ENCODE data around the gene FAM3B. TPM values are rescaled to one million over a fixed set of nuclear protein-coding genes. Genes with fewer than 3 reads are reported as not detected.

Gene FAM3B
- total and polyA plus RNA-seq, 9 of the 15 experiments (the other 6 are each of a cell fraction or from before 2014, with no cell fraction given): 0.04 to 0.18 (median 0.12) TPM; not detected in 5

- Histone ChIP-seq H4K20me1 (replicated peaks; ENCODE audit: control insufficient read depth, insufficient read depth, low read length) (no peaks in the 10 kb centered on the region), H3K9me3 (replicated peaks; ENCODE audit: control insufficient read depth, insufficient read depth, low read depth, low read length) (no peaks in the 10 kb centered on the region), H3K4me2 (ENCODE audit: insufficient read depth, low read length) (no peak overlapping the region), H3K79me2 (ENCODE audit: control insufficient read depth, insufficient read depth, low read length) (no peaks in the 10 kb centered on the region), H3K36me3 (ENCODE audit: control insufficient read depth, insufficient read depth, low read length) (no peaks in the 10 kb centered on the region), H3K27me3 (ENCODE audit: control insufficient read depth in 2 of 2, insufficient read depth in 2 of 2, low read length in 2 of 2) (no peaks in the 10 kb centered on the region; a peak in 1 of 5 replicates), H2AFZ (ENCODE audit: low read depth, low read length) (no peak overlapping the region), H3K4me3 (no peak overlapping the region), H3K9ac (ENCODE audit: insufficient read depth in 1 of 2, low read depth in 2 of 2, low read length in 2 of 2) (no peak overlapping the region), H3K4me1 (replicated peaks in 1 of 2; ENCODE audit: control insufficient read depth in 2 of 2, insufficient read depth in 2 of 2, low read length in 2 of 2) (no peaks in the 10 kb centered on the region), H3K9me1 (ENCODE audit: control insufficient read depth, insufficient read depth, low read length) (no peaks in the 10 kb centered on the region), H3K27ac (ENCODE audit: extremely low read depth, low read depth, low read length) (no peak overlapping the region)
- ATAC-seq (no peak), FAIRE-seq (no peak), DNase-seq (ENCODE audit: extremely low read depth in 1 of 4, low spot score in 3 of 4) (no peak)
- 0% methylated on average over 4 of the region's 4 CpGs for WGBS (ENCODE audit: insufficient coverage, low coverage, missing lambda C conversion rate)
- BruUV-seq (replicated peaks): no TSS peak
- TF ChIP-seq NFIC (IDR thresholded peaks at IDR 0.05) (no peak), HMG20B (CRISPR knock-in tag; IDR thresholded peaks at IDR 0.05) (no peak), SIN3B (IDR thresholded peaks at IDR 0.05; ENCODE audit: low read depth) (no peak), FOXJ3 (CRISPR knock-in tag; IDR thresholded peaks at IDR 0.05) (no peak), SIRT6 (IDR thresholded peaks at IDR 0.05; ENCODE audit: low read depth, low read length) (no peak), ADNP (tag; IDR thresholded peaks at IDR 0.05) (no peak), PHF21A (IDR thresholded peaks at IDR 0.05; ENCODE audit: borderline replicate concordance, low read depth) (no peak)
- TF ChIP-seq, protein P1, sequence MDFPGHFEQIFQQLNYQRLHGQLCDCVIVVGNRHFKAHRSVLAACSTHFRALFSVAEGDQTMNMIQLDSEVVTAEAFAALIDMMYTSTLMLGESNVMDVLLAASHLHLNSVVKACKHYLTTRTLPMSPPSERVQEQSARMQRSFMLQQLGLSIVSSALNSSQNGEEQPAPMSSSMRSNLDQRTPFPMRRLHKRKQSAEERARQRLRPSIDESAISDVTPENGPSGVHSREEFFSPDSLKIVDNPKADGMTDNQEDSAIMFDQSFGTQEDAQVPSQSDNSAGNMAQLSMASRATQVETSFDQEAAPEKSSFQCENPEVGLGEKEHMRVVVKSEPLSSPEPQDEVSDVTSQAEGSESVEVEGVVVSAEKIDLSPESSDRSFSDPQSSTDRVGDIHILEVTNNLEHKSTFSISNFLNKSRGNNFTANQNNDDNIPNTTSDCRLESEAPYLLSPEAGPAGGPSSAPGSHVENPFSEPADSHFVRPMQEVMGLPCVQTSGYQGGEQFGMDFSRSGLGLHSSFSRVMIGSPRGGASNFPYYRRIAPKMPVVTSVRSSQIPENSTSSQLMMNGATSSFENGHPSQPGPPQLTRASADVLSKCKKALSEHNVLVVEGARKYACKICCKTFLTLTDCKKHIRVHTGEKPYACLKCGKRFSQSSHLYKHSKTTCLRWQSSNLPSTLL (IDR thresholded peaks at IDR 0.05): no peak
- POLR2A ChIA-PET: no interaction called here
- CTCF ChIA-PET (ENCODE audit: low intra/inter-chr PET ratio): interaction anchor here (0.7 kb wide), 1 partner anchor 106 kb away, joined by 3 read pairs; no protein-coding TSS in a partner anchor
- in situ Hi-C loops (cut with MboI): no loop called here
- intact Hi-C loops (cut with micrococcal nuclease): no loop called here
Measured at GRCh38 chr21:41295721-41296254, 20.8 kb upstream of the FAM3B start.
